Measurements from ENCODE around the gene RALB. TPM values are rescaled to one million over a fixed set of nuclear protein-coding genes. Genes with fewer than 3 reads are reported as not detected.
"Not testable (repeated sequence)": the region's sequence is repeated elsewhere in the genome, so short reads cannot be mapped to it uniquely, and the experiment has no call there.

Gene RALB
- total RNA-seq, 1 experiment from 2014 or later: 59.4 TPM

DNA sequence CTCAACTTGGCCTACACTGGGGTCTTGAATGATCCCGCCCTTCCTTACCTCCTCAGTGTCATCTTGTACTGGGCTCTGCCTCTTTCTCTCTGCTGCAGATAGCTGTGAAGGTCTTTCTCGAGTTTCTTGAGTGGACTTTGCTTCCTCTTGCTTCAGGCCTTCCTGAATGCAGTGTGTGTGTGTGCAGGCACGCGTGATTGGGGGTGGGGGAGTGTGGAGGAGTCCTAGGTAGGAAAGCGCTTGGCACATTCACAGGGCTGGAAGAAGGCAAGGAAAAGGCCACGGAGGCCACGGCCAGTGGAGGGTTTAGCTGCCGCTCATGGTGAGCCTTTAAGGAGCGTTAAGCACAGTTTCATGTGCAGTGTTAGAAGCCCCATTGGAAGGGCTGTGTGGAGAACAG is 5.5 kb downstream of the RALB start:
- Histone ChIP-seq H3K27me3 (replicated peaks; ENCODE audit: control insufficient read depth, insufficient read depth, low read length) (no peaks in the 10 kb centered on the region), H3K9me3 (no peaks in the 10 kb centered on the region; the same call in none of the 2 replicates), H3K36me3 (ENCODE audit: control insufficient read depth, insufficient read depth, low read length) (peaks cover 2% of the 10 kb centered on the region), H3K4me3 (ENCODE audit: low read depth, low read length) (no peak overlapping the region), H3K4me1 (0 out of 2 replicates have a peak, but pooled peaks cover 9% of the 10 kb centered on the region)
- no peak for DNase-seq
- peaks cover 15% of the 10 kb centered on the region for H3K36me3 Mint-ChIP-seq (ENCODE audit: insufficient read depth, unreplicated experiment)
- H3K27me3 Mint-ChIP-seq (ENCODE audit: insufficient read depth, unreplicated experiment): no peaks in the 10 kb centered on the region
- no peak overlapping the region for H3K4me3 Mint-ChIP-seq (ENCODE audit: unreplicated experiment)
- POLR2A ChIA-PET: no interaction called here
- H3K9me3 Mint-ChIP-seq (ENCODE audit: unreplicated experiment): peaks cover 13% of the 10 kb centered on the region
- intact Hi-C loops (cut with micrococcal nuclease; ENCODE audit: unreplicated experiment): no loop called here
- CTCF ChIA-PET: interaction anchor here (0.6 kb wide), 1 partner anchor 54 kb away, joined by 3 read pairs; no protein-coding TSS in a partner anchor
- H3K4me1 Mint-ChIP-seq (ENCODE audit: low read depth, unreplicated experiment): peaks cover 39% of the 10 kb centered on the region
- TF ChIP-seq, protein P1, sequence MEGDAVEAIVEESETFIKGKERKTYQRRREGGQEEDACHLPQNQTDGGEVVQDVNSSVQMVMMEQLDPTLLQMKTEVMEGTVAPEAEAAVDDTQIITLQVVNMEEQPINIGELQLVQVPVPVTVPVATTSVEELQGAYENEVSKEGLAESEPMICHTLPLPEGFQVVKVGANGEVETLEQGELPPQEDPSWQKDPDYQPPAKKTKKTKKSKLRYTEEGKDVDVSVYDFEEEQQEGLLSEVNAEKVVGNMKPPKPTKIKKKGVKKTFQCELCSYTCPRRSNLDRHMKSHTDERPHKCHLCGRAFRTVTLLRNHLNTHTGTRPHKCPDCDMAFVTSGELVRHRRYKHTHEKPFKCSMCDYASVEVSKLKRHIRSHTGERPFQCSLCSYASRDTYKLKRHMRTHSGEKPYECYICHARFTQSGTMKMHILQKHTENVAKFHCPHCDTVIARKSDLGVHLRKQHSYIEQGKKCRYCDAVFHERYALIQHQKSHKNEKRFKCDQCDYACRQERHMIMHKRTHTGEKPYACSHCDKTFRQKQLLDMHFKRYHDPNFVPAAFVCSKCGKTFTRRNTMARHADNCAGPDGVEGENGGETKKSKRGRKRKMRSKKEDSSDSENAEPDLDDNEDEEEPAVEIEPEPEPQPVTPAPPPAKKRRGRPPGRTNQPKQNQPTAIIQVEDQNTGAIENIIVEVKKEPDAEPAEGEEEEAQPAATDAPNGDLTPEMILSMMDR (IDR thresholded peaks at IDR 0.05; ENCODE audit: insufficient read depth in 1 of 2, low read depth in 1 of 2, low read length in 1 of 2, severe bottlenecking in 1 of 2, unreplicated experiment in 1 of 2): no peak
- H3K27ac Mint-ChIP-seq (ENCODE audit: unreplicated experiment): no peak overlapping the region
- BruUV-seq (replicated peaks): no TSS peak

DNA sequence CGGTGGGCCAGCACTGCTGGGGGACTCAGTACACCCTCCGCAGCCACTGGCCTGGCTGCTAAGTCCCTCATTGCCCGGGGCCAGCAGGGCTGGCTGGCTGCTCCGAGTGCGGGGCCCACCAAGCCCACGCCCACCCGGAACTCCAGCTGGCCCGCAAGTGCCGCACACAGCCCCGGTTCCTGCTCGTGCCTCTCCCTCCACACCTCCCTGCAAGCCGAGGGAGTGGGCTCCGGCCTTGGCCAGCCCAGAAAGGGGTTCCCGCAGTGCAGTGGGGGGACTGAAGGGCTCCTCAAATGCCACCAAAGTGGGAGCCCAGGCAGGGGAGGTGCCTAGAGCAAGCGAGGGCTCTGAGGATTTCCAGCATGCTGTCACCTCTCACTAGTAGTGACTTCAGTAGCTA is 7.3 kb downstream of the RALB start:
- Mint-ChIP-seq H3K4me1 (ENCODE audit: low read depth, unreplicated experiment) (peaks cover 25% of the 10 kb centered on the region), H3K36me3 (ENCODE audit: insufficient read depth, unreplicated experiment) (peaks cover 15% of the 10 kb centered on the region), H3K9me3 (ENCODE audit: unreplicated experiment) (peaks cover 13% of the 10 kb centered on the region)
- H3K4me3 ChIP-seq (ENCODE audit: low read depth, low read length); intact Hi-C loops (cut with micrococcal nuclease; ENCODE audit: unreplicated experiment); DNase-seq; H3K9me3 ChIP-seq; H3K4me3 Mint-ChIP-seq (ENCODE audit: unreplicated experiment); H3K27ac Mint-ChIP-seq (ENCODE audit: unreplicated experiment); CTCF ChIA-PET; POLR2A ChIA-PET; H3K36me3 ChIP-seq (ENCODE audit: control insufficient read depth, insufficient read depth, low read length); H3K27me3 ChIP-seq (replicated peaks; ENCODE audit: control insufficient read depth, insufficient read depth, low read length); H3K4me1 ChIP-seq; BruUV-seq (replicated peaks); H3K27me3 Mint-ChIP-seq (ENCODE audit: insufficient read depth, unreplicated experiment): not testable (repeated sequence)

DNA sequence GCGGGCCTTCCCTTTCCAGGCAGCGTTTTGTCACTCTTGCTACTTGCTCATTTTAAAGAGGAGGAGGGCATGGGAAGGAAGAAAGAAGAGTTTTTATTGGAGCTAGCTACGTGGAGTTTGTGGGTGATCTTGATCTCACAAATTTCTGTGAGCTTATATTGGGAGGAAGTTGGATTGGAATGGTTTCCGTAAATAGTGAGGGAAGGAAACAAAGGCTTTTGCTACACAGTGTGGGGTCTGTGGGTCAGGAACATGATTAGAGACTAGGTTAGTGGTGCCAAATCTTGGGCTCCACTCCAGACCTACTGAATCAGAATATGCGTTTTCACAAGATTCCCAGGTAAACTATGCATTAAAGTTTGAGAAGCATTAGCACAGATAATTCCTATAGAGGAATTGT is 8.1 kb downstream of the RALB start:
- peaks cover 15% of the 10 kb centered on the region for H3K36me3 Mint-ChIP-seq (ENCODE audit: insufficient read depth, unreplicated experiment)
- no peak for DNase-seq
- H3K4me1 Mint-ChIP-seq (ENCODE audit: low read depth, unreplicated experiment): peaks cover 17% of the 10 kb centered on the region
- POLR2A ChIA-PET: no interaction called here
- H3K36me3 ChIP-seq (ENCODE audit: control insufficient read depth, insufficient read depth, low read length): peaks cover 2% of the 10 kb centered on the region
- CTCF ChIA-PET: no interaction called here
- no TSS peak for BruUV-seq (replicated peaks)
- no peaks in the 10 kb centered on the region; the same call in none of the 2 replicates for H3K9me3 ChIP-seq
- peaks cover 13% of the 10 kb centered on the region for H3K9me3 Mint-ChIP-seq (ENCODE audit: unreplicated experiment)
- no peak overlapping the region for H3K27ac Mint-ChIP-seq (ENCODE audit: unreplicated experiment)
- H3K4me3 Mint-ChIP-seq (ENCODE audit: unreplicated experiment): no peak overlapping the region
- intact Hi-C loops (cut with micrococcal nuclease; ENCODE audit: unreplicated experiment): no loop called here
- no peaks in the 10 kb centered on the region for H3K4me1 ChIP-seq
- H3K4me3 ChIP-seq (ENCODE audit: low read depth, low read length): no peak overlapping the region
- H3K27me3 Mint-ChIP-seq (ENCODE audit: insufficient read depth, unreplicated experiment): no peaks in the 10 kb centered on the region
- TF ChIP-seq, protein P1 (IDR thresholded peaks at IDR 0.05; ENCODE audit: insufficient read depth in 1 of 2, low read depth in 1 of 2, low read length in 1 of 2, severe bottlenecking in 1 of 2, unreplicated experiment in 1 of 2): no peak
- no peaks in the 10 kb centered on the region for H3K27me3 ChIP-seq (replicated peaks; ENCODE audit: control insufficient read depth, insufficient read depth, low read length)
